Fibroblast of mammary gland (primary cell): ENCODE data around the gene NAV3.
A peak's percentile ranks its signal among the peaks of the same experiment; 100 is the strongest.

Experiments used
- DNase-seq: peaks from one replicate; pipeline ENCODE4 v3.0.0-alpha.2; 2010; ENCODE audit warnings: low read depth
- H3K4me3 ChIP-seq: 2 replicates; pipeline ENCODE4 v1.5.1; 2011; ENCODE audit warnings: low read depth, mild to moderate bottlenecking, low read length, moderate library complexity; ENCODE audit not compliant: control insufficient read depth
- TF ChIP-seq, protein P1 (sequence below): conservative IDR thresholded peaks from 2 replicates; pipeline ENCODE4 v1.5.1; 2011; ENCODE audit warnings: low read depth, low read length, inconsistent platforms; ENCODE audit not compliant: control insufficient read depth, insufficient read depth

NAV3 gene

DNA sequence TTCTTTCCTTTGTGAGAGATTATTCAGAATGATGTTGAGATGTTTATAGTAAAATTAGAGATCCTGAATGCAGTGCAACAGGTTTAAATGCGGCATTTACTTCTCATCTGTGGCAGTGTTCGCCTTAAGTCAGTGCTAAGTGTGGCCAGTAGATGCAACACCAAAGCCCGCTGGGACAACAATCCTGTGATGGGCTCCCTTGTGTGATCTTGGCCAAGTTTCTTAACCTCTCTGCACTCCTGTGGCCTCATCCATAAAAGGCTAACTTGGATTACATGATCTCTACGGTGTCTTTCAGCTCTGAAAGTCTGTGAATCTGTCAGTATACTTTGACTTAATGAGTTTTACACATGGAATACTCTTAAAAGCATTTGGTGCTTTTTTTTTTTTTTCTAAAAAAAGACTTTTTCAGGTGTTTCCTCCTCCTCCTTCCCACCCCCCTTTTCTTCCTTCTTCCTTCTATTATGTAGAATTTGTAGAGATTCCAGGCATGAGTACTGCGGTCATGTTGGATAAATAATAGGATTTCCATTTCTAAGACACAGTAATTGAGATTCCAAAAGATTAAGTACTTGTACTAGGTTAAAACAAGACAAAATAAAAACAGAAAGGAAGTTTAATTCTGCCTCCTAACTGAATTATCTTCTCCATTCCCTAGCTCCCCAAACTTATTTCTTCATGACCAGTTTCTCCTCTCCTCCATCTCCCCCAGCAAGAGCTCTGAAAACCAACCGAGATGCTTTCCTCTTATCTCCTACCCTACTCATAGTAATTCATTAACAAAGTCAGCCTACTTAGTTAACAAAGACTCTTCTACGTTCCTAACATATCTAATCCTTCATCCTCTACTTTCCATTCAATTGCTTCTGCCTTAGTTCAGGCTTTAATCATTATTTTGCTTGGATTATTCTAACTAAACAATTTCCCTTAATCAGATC, 42.2 kb upstream of the NAV3 start:
- H3K4me3 ChIP-seq, result no peak overlapping the region
- TF ChIP-seq, protein P1, sequence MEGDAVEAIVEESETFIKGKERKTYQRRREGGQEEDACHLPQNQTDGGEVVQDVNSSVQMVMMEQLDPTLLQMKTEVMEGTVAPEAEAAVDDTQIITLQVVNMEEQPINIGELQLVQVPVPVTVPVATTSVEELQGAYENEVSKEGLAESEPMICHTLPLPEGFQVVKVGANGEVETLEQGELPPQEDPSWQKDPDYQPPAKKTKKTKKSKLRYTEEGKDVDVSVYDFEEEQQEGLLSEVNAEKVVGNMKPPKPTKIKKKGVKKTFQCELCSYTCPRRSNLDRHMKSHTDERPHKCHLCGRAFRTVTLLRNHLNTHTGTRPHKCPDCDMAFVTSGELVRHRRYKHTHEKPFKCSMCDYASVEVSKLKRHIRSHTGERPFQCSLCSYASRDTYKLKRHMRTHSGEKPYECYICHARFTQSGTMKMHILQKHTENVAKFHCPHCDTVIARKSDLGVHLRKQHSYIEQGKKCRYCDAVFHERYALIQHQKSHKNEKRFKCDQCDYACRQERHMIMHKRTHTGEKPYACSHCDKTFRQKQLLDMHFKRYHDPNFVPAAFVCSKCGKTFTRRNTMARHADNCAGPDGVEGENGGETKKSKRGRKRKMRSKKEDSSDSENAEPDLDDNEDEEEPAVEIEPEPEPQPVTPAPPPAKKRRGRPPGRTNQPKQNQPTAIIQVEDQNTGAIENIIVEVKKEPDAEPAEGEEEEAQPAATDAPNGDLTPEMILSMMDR, result no peak
- no peak for DNase-seq

GRCh38 chr12:77795699-77796098, 35.0 kb upstream of the NAV3 start:
- no peak overlapping the region for H3K4me3 ChIP-seq
- DNase-seq, result peak; percentile 70
- TF ChIP-seq, protein P1, result no peak

GRCh38 chr12:77796775-77797174, 33.9 kb upstream of the NAV3 start:
- no peak overlapping the region for H3K4me3 ChIP-seq
- peak; percentile 62 for DNase-seq
- TF ChIP-seq, protein P1, result no peak

GRCh38 chr12:77800501-77800900, 30.2 kb upstream of the NAV3 start:
- TF ChIP-seq, protein P1, result no peak
- no peak for DNase-seq

DNA sequence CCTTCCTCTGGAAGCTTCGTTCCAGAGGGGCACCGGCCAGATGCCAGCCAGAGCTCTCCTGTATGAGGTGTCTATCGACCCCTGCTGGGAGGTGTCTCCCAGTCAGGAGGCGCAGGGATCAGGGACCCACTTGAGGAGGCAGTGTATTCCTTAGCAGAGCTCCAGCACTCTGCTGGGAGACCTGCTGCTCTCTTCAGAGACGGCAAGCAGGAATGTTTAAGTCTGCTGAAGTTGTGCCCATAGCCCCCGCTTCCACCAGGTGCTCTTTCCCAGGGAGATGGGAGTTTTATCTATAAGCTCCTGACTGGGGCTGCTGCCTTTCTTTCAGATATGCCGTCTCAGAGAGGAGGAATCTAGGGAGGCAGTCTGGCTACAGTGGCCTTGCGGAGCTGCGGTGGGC, 22.2 kb upstream of the NAV3 start:
- no peak for DNase-seq
- TF ChIP-seq, protein P1, result no peak
- H3K4me3 ChIP-seq, result no peak overlapping the region

More at GRCh38 chr12:77800501-77800900, 30.2 kb upstream of the NAV3 start:
- H3K4me3 ChIP-seq, result no peak overlapping the region

- no peak for DNase-seq
- TF ChIP-seq, protein P1, result no peak
- H3K4me3 ChIP-seq, result no peak overlapping the region
Measured at GRCh38 chr12:77813558-77813957, 17.1 kb upstream of the NAV3 start.

DNA sequence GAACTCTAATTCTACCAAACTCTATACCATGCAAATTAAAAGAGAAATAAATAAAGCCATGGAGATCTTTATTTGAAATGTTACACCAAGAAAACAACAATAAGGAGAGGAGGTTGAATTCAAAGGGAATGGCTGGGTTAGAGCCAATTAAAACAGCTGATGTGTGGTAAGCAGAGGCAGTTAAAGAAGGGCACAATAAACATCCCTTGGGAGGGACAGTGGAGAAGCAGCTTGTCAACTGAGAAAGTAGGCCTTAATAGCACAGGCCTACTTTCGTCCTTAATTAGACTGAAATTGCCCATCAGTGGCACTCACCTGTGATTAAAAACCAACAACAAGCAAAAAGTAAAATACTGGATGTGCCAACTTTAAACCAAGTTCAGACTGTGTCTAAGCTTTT, 16.3 kb upstream of the NAV3 start:
- H3K4me3 ChIP-seq, result no peak overlapping the region
- TF ChIP-seq, protein P1, result no peak
- no peak for DNase-seq
